ENCODE data around the gene ZNF101.

DNA sequence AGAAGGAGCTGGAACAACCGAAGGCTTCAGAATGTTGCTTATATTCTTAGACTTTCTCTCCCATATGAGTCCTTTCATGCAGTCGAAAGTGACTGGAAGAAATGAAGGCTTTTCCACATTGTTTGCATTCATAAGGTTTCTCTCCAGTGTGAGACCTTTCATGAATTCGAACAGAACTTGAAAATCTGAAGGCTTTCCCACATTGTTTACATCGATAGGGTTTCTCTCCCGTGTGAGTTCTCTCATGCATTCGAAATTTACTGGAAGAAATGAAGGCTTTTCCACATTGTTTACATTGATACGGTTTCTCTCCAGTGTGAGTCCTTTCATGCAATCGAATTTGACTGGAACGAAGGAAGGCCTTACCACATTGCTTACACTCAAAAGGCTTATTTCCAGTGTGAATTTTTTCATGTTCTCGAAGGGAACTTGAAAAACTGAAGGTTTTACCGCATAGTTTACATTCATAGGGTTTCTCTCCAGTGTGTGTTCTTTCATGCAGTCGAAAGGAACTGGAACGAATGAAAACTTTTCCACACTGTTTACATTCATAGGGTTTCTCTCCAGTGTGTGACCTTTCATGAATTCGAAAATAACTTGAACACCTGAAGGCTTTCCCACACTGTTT is 42.8 kb downstream of the ZNF101 start:
- TF ChIP-seq, protein P1, sequence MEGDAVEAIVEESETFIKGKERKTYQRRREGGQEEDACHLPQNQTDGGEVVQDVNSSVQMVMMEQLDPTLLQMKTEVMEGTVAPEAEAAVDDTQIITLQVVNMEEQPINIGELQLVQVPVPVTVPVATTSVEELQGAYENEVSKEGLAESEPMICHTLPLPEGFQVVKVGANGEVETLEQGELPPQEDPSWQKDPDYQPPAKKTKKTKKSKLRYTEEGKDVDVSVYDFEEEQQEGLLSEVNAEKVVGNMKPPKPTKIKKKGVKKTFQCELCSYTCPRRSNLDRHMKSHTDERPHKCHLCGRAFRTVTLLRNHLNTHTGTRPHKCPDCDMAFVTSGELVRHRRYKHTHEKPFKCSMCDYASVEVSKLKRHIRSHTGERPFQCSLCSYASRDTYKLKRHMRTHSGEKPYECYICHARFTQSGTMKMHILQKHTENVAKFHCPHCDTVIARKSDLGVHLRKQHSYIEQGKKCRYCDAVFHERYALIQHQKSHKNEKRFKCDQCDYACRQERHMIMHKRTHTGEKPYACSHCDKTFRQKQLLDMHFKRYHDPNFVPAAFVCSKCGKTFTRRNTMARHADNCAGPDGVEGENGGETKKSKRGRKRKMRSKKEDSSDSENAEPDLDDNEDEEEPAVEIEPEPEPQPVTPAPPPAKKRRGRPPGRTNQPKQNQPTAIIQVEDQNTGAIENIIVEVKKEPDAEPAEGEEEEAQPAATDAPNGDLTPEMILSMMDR (IDR thresholded peaks at IDR 0.05 in 8 of 11, conservative IDR thresholded peaks at IDR 0.05 in 3 of 11) = no peak
- TF ChIP-seq POLR2A (IDR thresholded peaks at IDR 0.05) = no peak
